Liver (tissue), 9 donors: ENCODE results near the gene GBGT1. TPM values are rescaled to one million over a fixed set of nuclear protein-coding genes. Genes with fewer than 3 reads are reported as not detected.

Source experiments
- DNase-seq: peaks from one replicate; pipeline ENCODE4 v3.0.0-alpha.2; 2017; ENCODE audit warnings: low spot score
- H3K27ac ChIP-seq, 2 donors: one replicate each; pipeline ENCODE4 v1.7.0; 2013; ENCODE audit warnings: inconsistent platforms in 2 of 2, low read length in 2 of 2, control low read depth in 1 of 2, low read depth in 1 of 2, mild to moderate bottlenecking in 1 of 2
- H3K27me3 ChIP-seq, 4 donors: one replicate each; pipeline versions ENCODE4 v1.6.1 to v1.7.0; 2013; ENCODE audit warnings: low read length in 3 of 4, inconsistent platforms in 1 of 4, mild to moderate bottlenecking in 1 of 4, moderate library complexity in 1 of 4; ENCODE audit not compliant: control insufficient read depth in 4 of 4, insufficient read depth in 4 of 4
- H3K36me3 ChIP-seq, 4 donors: one replicate each; pipeline versions ENCODE4 v1.6.1 to v1.7.0; 2013; ENCODE audit warnings: low read length in 3 of 4, mild to moderate bottlenecking in 3 of 4, low read depth in 1 of 4, moderate library complexity in 1 of 4; ENCODE audit not compliant: control insufficient read depth in 4 of 4, insufficient read depth in 3 of 4
- H3K4me1 ChIP-seq, 4 donors: one replicate each; pipeline versions ENCODE4 v1.6.1 to v1.7.0; 2013; ENCODE audit warnings: low read length in 3 of 4, mild to moderate bottlenecking in 3 of 4, moderate library complexity in 1 of 4; ENCODE audit not compliant: control insufficient read depth in 4 of 4, insufficient read depth in 4 of 4
- H3K4me3 ChIP-seq, 3 donors: one replicate each; pipeline versions ENCODE4 v1.6.1 to v1.7.0; 2013; ENCODE audit warnings: low read length in 3 of 3, control low read depth in 1 of 3, low read depth in 1 of 3, mild to moderate bottlenecking in 1 of 3
- H3K9ac ChIP-seq, 2 donors: one replicate each; pipeline ENCODE4 v1.7.0; 2013; ENCODE audit warnings: low read length in 2 of 2, mild to moderate bottlenecking in 2 of 2, moderate library complexity in 2 of 2, control low read depth in 1 of 2, low read depth in 1 of 2
- H3K9me3 ChIP-seq, 4 donors: one replicate each; pipeline versions ENCODE4 v1.6.1 to v1.7.0; 2013; ENCODE audit warnings: low read length in 3 of 4; ENCODE audit not compliant: control insufficient read depth in 4 of 4
- ATF3 ChIP-seq: IDR thresholded peaks from 2 replicates; pipeline ENCODE4 v1.6.1; 2016; ENCODE audit warnings: antibody characterized with exemption
- CTCF ChIP-seq: fragments of 150-350 bp; IDR thresholded peaks from 2 replicates; pipeline ENCODE4 v1.5.1; 2017; ENCODE audit warnings: improper control_type of control experiment, low read depth, low read length; ENCODE audit not compliant: missing input control
- EGR1 ChIP-seq, 2 donors: IDR thresholded peaks; 2 replicates each; pipeline ENCODE4 v1.6.1; 2016 to 2018; ENCODE audit warnings: antibody characterized with exemption in 2 of 2, low read depth in 2 of 2
- FOXA1 ChIP-seq: IDR thresholded peaks from 2 replicates; pipeline ENCODE4 v1.6.1; 2016; ENCODE audit warnings: antibody characterized with exemption
- FOXA2 ChIP-seq: IDR thresholded peaks from 2 replicates; pipeline ENCODE4 v1.6.1; 2016; ENCODE audit warnings: antibody characterized with exemption
- GABPA ChIP-seq, 2 donors: IDR thresholded peaks in 1 of 2; conservative IDR thresholded peaks in 1 of 2; 2 replicates each; pipeline ENCODE4 v1.6.1; 2016; ENCODE audit warnings: antibody characterized with exemption in 2 of 2, mild to moderate bottlenecking in 1 of 2, moderate library complexity in 1 of 2
- HNF4G ChIP-seq: IDR thresholded peaks from 2 replicates; pipeline ENCODE4 v1.6.1; 2016; ENCODE audit warnings: antibody characterized with exemption
- JUND ChIP-seq, 2 donors: IDR thresholded peaks; 2 replicates each; pipeline ENCODE4 v1.6.1; 2016; ENCODE audit warnings: antibody characterized with exemption in 2 of 2
- MAX ChIP-seq: IDR thresholded peaks from 2 replicates; pipeline ENCODE4 v1.6.1; 2016; ENCODE audit warnings: antibody characterized with exemption
- NR2F2 ChIP-seq: IDR thresholded peaks from 2 replicates; pipeline ENCODE4 v1.6.1; 2016; ENCODE audit warnings: antibody characterized with exemption
- RAD21 ChIP-seq, 2 donors: IDR thresholded peaks; 2 replicates each; pipeline ENCODE4 v1.6.1; 2016; ENCODE audit warnings: antibody characterized with exemption in 2 of 2, mild to moderate bottlenecking in 2 of 2
- RXRA ChIP-seq, 2 donors: IDR thresholded peaks; 2 replicates each; pipeline ENCODE4 v1.6.1; 2017 to 2018; ENCODE audit warnings: antibody characterized with exemption in 2 of 2, mild to moderate bottlenecking in 1 of 2
- SP1 ChIP-seq: IDR thresholded peaks from 2 replicates; pipeline ENCODE4 v1.6.1; 2018; ENCODE audit warnings: antibody characterized with exemption, mild to moderate bottlenecking
- YY1 ChIP-seq: IDR thresholded peaks from 2 replicates; pipeline ENCODE4 v1.6.1; 2016; ENCODE audit warnings: antibody characterized with exemption, mild to moderate bottlenecking
- ZBTB33 ChIP-seq: IDR thresholded peaks from 2 replicates; pipeline ENCODE4 v1.6.1; 2016; ENCODE audit warnings: antibody characterized with exemption
- WGBS: extraction: QIAGEN DNeasy Blood & Tissue Kit; methylation state at CpG from one replicate; pipeline ENCODE4 v1.1.7; 2013; 5-methylcytosine and 5-hydroxymethylcytosine counted together
- polyA plus RNA-seq, 2 donors: library from polyadenylated mRNA; stranded (reverse) in 1 of 2; unstranded in 1 of 2; fragments of 200-250 nt in 1 of 2; fragments of >200 nt in 1 of 2; fragmentation: Nextera tagmentation in 1 of 2; extraction: Ambion mirVana in 1 of 2; gene quantifications; one replicate each; pipeline versions ENCODE4 v1.2.1 to v1.2.3, GENCODE V29; 2013 to 2015
- total RNA-seq, 2 donors: library from RNA; depleted of rRNA; stranded (reverse); fragments of >200 nt; gene quantifications; one replicate each; pipeline ENCODE4 v1.2.3, GENCODE V29; 2014
- donor health status: healthy.
- donor health status: healthy.
- donor health status: healthy.
- donor health status: healthy.
- donor health status: healthy.

The GBGT1 gene
- total and polyA plus RNA-seq, 4 donors: 0.33 to 25.7 (median 2.3) TPM

- no peak for DNase-seq
- H3K27ac ChIP-seq: no peak overlapping the region
- H3K36me3 ChIP-seq: peaks cover 0 to 54% (median 23%) of the 10 kb centered on the region in 4 donors
- H3K9ac ChIP-seq: no peak overlapping the region
- H3K4me1 ChIP-seq: peaks cover 21 to 33% (median 30%) of the 10 kb centered on the region in 4 donors
- no peak overlapping the region for H3K4me3 ChIP-seq
- H3K9me3 ChIP-seq: no peaks in the 10 kb centered on the region
- no peaks in the 10 kb centered on the region for H3K27me3 ChIP-seq
- WGBS: 95% methylated on average over 18 of the region's 18 CpGs
- no peak for TF ChIP-seq JUND (IDR thresholded peaks at IDR 0.05)
- TF ChIP-seq MAX: no peak
- TF ChIP-seq FOXA1: no peak
- TF ChIP-seq SP1: no peak
- no peak for TF ChIP-seq HNF4G
- TF ChIP-seq CTCF: no peak
- no peak for TF ChIP-seq NR2F2
- no peak for TF ChIP-seq FOXA2
- TF ChIP-seq ATF3: no peak
- TF ChIP-seq RXRA (IDR thresholded peaks at IDR 0.05): no peak
- no peak for TF ChIP-seq EGR1 (IDR thresholded peaks at IDR 0.05; ENCODE audit: low read depth in 2 of 2)
- no peak for TF ChIP-seq ZBTB33
- no peak for TF ChIP-seq GABPA (IDR thresholded peaks at IDR 0.05 in 1 of 2, conservative IDR thresholded peaks at IDR 0.05 in 1 of 2)
- TF ChIP-seq RAD21 (IDR thresholded peaks at IDR 0.05): no peak
These were observed 53.6 kb downstream of the GBGT1 start for GRCh38 chr9:133109931-133110650.

GRCh38 chr9:133108794-133109641 is 54.7 kb downstream of the GBGT1 start:
- Histone ChIP-seq H3K4me1 (peaks cover 12 to 22% (median 19%) of the 10 kb centered on the region in 4 donors), H3K36me3 (peaks cover 0 to 64% (median 24%) of the 10 kb centered on the region in 4 donors), H3K4me3 (no peak overlapping the region), H3K27me3 (no peaks in the 10 kb centered on the region), H3K9ac (no peak overlapping the region), H3K9me3 (no peaks in the 10 kb centered on the region), H3K27ac (no peak overlapping the region)
- no peak for DNase-seq
- WGBS: 97% methylated on average over 19 of the region's 19 CpGs
- TF ChIP-seq JUND (IDR thresholded peaks at IDR 0.05): no peak
- no peak for TF ChIP-seq YY1
- no peak for TF ChIP-seq ATF3
- no peak for TF ChIP-seq MAX
